Fibroblast of skin of right quadriceps (primary cell): Measurements from ENCODE around the gene PCMTD2.
"Not testable (repeated sequence)": the region's sequence is repeated elsewhere in the genome, so short reads cannot be mapped to it uniquely, and the experiment has no call there.

Source experiments
- DNase-seq: peaks from one replicate; pipeline ENCODE4 v3.0.0-alpha.2; 2013

PCMTD2 gene

DNA sequence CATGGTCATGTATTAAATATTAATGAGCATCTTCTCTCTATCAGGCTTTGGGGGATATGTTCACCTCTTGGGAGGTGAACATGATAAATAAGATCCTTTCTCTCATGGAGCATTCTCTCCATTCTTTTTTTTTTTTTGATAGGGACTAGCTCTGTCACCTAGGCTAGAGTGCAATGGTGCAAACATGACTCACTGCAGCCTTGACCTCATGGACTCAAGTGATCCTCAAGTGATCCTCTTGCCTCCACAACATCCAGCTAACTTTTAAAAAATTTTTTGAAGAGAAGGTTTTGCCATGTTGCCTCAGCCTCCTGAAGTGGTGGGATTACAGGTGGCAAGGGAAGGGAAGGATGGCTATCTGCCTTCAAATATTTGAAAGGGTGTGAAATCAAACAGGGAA is 59.8 kb downstream of the PCMTD2 start:
- not testable (repeated sequence) for DNase-seq

DNA sequence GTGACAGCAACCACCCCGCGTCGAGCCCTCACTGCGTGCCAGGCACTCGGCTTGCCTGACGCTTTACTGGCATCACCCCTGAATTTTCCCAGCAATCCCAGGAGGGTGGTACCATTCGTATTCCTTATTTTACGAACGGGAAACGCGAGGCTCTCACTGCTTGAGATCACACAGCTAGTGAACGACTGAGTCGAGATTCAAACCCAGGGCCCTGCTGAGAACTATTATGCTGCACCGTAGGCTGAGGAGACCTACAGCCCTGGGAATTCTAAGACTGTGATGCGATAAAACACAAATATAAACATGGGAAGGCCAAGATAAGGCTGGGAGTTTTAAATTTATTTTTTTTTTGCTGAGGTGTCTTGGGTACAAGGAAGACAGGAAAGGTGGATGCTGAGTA is 60.3 kb downstream of the PCMTD2 start:
- not testable (repeated sequence) for DNase-seq

DNA sequence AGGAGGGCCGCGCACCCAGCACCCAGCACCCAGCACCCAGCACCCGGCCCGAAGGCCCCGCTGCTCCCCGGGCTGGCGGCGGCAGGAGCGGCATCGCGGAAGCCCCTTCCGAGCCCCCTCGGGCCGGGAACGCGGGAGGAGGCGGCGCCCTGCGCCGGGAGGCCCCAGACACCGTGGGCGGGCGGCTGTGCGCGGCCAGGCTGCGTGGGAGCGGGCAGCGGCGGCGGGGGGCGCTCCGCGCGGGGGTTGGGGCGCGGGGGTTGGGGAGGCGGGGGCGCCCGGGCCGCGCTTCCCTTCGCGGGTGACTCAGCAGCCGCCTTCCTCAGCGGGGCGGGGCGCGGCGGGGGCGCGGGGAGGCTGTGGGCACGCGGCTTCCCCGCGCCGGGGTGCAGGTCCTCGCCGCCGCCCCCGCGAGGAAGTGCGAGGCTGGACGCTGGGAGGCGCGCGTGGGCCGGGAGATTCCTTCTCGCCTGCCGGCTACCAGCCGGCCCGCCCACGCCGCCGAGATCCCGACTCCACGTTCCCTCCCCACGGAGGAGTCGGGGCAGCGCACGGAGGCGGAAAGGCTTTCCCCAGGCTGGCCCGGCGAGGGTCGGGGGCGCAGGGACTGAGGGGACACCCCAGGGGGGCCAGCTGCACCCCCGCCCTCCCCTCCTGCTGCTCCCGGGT is 61.0 kb downstream of the PCMTD2 start:
- DNase-seq, result not testable (repeated sequence)

DNA sequence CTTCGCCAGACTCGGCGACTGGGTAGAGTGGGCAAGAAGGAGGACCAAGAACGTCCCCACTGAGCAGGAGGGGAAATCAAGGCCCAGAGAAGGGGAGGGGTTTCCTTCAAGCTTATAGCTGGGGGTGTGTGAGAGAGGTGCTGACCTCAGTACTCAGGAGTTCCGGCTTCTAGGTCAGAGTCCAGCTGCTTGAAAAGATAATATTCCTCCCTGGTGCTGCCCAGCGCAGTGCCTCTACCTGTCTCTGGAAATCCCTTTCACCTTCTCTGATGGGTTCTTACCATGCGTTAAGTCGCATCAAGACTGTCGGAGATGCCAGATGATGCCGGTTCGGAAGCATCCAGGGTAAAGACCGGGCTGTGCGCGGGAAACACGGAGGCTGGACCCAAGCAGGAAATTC is 61.8 kb downstream of the PCMTD2 start:
- DNase-seq, result not testable (repeated sequence)

DNA sequence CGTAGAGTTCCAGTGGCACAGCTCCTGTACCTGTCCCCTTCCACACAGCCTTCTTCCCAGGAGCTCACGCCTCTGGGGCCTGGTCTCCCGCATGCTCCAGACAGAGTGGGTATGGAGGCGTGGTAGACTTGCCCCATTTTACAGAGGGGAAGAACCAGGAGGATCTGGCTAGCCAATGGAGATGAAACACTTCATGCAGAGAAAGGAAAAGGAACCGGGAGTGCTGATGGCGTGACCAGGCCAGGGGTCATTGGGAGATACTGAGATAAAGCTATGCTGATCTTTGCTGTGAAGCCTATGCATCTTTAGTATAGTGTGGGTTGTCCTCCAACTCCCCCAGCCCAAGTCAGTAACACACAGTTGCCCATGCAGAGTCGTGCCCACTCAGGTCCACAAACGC is 62.5 kb downstream of the PCMTD2 start:
- DNase-seq, result not testable (repeated sequence)

DNA sequence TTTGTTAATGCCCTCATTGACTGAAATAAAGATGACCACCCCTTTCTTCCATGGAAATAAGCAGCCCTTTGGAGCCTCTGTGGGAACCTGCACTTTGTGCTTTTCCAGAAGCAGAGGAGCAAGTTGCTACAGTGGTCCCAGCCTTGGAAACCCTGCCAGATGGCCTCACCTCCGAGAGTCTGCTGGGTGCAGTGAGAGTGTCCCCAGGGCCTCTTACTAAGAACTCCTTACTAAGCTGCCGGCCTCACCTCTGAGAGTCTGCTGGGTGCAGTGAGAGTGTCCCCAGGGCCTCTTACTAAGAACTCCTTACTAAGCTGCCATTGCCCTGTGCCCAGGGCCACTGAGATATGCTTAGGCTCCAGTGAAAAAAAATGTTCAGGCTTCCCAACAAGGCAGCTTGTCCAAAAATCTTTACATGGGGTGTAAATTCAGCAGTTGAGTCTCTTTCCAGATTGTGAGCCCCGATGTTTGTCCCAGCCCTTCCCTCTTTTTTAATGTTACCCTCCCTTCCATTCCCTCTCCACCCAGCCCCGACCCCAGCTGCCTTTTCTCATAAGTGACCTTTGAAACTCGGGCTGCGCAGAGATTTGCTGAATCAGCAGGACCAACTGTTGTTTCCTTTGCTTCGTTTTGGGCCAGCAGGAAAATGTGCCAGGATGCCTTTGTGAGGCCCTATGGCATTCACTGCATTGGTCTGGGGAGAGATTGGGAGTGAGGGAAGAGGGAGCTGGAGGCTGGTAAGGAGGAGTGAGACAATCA is 66.7 kb downstream of the PCMTD2 start:
- not testable (repeated sequence) for DNase-seq
